Fibroblast of lung (primary cell): ENCODE data around the gene KIAA1217. TPM values are rescaled to one million over a fixed set of nuclear protein-coding genes. Genes with fewer than 3 reads are reported as not detected.

Experiments
- DNase-seq, 2 donors: peaks; one replicate each; pipeline versions ENCODE4 v3.0.0 to v3.0.0-alpha.2; 2010; ENCODE audit warnings: low read depth in 2 of 2
- H2AFZ ChIP-seq: 2 replicates; pipeline ENCODE4 v1.5.1; 2012; ENCODE audit warnings: low read length, control low read depth, inconsistent platforms
- H3K27ac ChIP-seq: 2 replicates; pipeline ENCODE4 v1.5.1; 2011; ENCODE audit warnings: low read length, control low read depth; ENCODE audit not compliant: insufficient read depth
- H3K27me3 ChIP-seq: 2 replicates; pipeline ENCODE4 v1.5.1; 2011; ENCODE audit warnings: mild to moderate bottlenecking, low read length; ENCODE audit not compliant: control insufficient read depth, insufficient read depth
- H3K36me3 ChIP-seq: 2 replicates; pipeline ENCODE4 v1.5.1; 2011; ENCODE audit warnings: low read length; ENCODE audit not compliant: control insufficient read depth, insufficient read depth
- H3K4me1 ChIP-seq: 2 replicates; pipeline ENCODE4 v1.5.1; 2011; ENCODE audit warnings: low read length; ENCODE audit not compliant: control insufficient read depth, insufficient read depth; ENCODE audit errors: extremely low read depth
- H3K4me2 ChIP-seq: 2 replicates; pipeline ENCODE4 v1.5.1; 2011; ENCODE audit warnings: low read length, control low read depth; ENCODE audit not compliant: insufficient read depth; ENCODE audit errors: extremely low read depth
- H3K4me3 ChIP-seq, 4 experiments: fragments of 200-600 bp in 1 of 4; sonication (generic) in 1 of 4; replicated peaks in 1 of 4; 2 replicates each; pipeline ENCODE4 v1.5.1; 2011 to 2016; ENCODE audit warnings: low read length in 4 of 4, low read depth in 3 of 4, mild to moderate bottlenecking in 3 of 4, control low read depth in 2 of 4, inconsistent platforms in 1 of 4, mixed read lengths in 1 of 4; ENCODE audit not compliant: insufficient read depth in 1 of 4; ENCODE audit errors: control extremely low read depth in 1 of 4
- H3K79me2 ChIP-seq: 2 replicates; pipeline ENCODE4 v1.5.1; 2012; ENCODE audit warnings: mild to moderate bottlenecking, low read length, inconsistent platforms; ENCODE audit not compliant: control insufficient read depth, insufficient read depth
- H3K9ac ChIP-seq: 2 replicates; pipeline ENCODE4 v1.5.1; 2011; ENCODE audit warnings: mild to moderate bottlenecking, low read length, control low read depth; ENCODE audit not compliant: insufficient read depth
- H3K9me3 ChIP-seq: 2 replicates; pipeline ENCODE4 v1.5.1; 2012; ENCODE audit warnings: low read depth, low read length; ENCODE audit not compliant: control insufficient read depth, insufficient read depth
- H4K20me1 ChIP-seq: 2 replicates; pipeline ENCODE4 v1.5.1; 2011; ENCODE audit warnings: low read length; ENCODE audit not compliant: control insufficient read depth, insufficient read depth; ENCODE audit errors: extremely low read depth
- EZH2 ChIP-seq: IDR thresholded peaks from 2 replicates; pipeline ENCODE4 v1.5.1; 2012; ENCODE audit warnings: low read length, control low read depth, mild to moderate bottlenecking; ENCODE audit errors: missing control alignments
- polyA plus RNA-seq, 2 donors: library from polyadenylated mRNA; depleted of rRNA in 1 of 2; stranded (reverse) in 1 of 2; unstranded in 1 of 2; fragments of >200 nt; gene quantifications; 2 replicates each; pipeline ENCODE4 v1.2.1, GENCODE V29; 2011 to 2012; ENCODE audit warnings: missing spikeins in 1 of 2
- total RNA-seq: library from RNA; depleted of rRNA; stranded (reverse); fragments of >200 nt; gene quantifications from 2 replicates; pipeline ENCODE4 v1.2.1, GENCODE V29; 2014
- TF ChIP-seq, protein P1 (sequence below), 2 donors: IDR thresholded peaks in 1 of 2; conservative IDR thresholded peaks in 1 of 2; 1 replicate in 1 of 2; 2 replicates in 1 of 2; pipeline ENCODE4 v1.5.1; 2011 to 2012; ENCODE audit warnings: low read length in 2 of 2, control low read depth in 1 of 2, inconsistent platforms in 1 of 2, low read depth in 1 of 2, mild to moderate bottlenecking in 1 of 2

KIAA1217 gene
- total and polyA plus RNA-seq, 2 donors (not counting 1 experiment from before 2014, with no cell fraction given): 0.92 to 1.5 TPM

DNA sequence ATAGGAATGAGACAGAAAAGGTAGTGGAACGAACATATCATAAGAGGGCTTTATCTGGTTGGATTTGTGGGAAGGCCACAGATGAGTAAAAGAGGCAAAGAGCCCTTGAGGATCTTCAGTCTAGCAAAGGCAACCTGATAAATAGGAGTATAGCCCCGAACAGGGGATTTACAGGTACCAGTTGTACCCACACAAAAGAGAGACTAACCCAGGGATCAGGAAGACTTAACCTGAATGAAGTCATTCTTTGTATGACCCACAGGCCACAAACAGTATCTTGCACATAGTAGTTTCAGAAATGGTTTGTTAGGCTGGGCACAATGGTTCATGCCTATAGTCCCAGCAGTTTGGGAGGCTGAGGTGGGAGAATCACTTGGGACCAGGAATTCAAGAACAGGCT is 306.5 kb downstream of the KIAA1217 start:
- Histone ChIP-seq H3K27me3 (no peaks in the 10 kb centered on the region), H3K9ac (no peak overlapping the region), H2AFZ (no peak overlapping the region), H3K79me2 (no peaks in the 10 kb centered on the region), H3K4me2 (no peak overlapping the region), H3K36me3 (no peaks in the 10 kb centered on the region), H3K27ac (no peak overlapping the region), H3K4me1 (no peaks in the 10 kb centered on the region), H3K9me3 (no peaks in the 10 kb centered on the region), H4K20me1 (no peaks in the 10 kb centered on the region), H3K4me3 (no peak overlapping the region)
- TF ChIP-seq, protein P1, sequence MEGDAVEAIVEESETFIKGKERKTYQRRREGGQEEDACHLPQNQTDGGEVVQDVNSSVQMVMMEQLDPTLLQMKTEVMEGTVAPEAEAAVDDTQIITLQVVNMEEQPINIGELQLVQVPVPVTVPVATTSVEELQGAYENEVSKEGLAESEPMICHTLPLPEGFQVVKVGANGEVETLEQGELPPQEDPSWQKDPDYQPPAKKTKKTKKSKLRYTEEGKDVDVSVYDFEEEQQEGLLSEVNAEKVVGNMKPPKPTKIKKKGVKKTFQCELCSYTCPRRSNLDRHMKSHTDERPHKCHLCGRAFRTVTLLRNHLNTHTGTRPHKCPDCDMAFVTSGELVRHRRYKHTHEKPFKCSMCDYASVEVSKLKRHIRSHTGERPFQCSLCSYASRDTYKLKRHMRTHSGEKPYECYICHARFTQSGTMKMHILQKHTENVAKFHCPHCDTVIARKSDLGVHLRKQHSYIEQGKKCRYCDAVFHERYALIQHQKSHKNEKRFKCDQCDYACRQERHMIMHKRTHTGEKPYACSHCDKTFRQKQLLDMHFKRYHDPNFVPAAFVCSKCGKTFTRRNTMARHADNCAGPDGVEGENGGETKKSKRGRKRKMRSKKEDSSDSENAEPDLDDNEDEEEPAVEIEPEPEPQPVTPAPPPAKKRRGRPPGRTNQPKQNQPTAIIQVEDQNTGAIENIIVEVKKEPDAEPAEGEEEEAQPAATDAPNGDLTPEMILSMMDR (conservative IDR thresholded peaks at IDR 0.05 in 1 of 2, IDR thresholded peaks at IDR 0.05 in 1 of 2; ENCODE audit: low read depth in 1 of 2, low read length in 2 of 2): no peak
- TF ChIP-seq EZH2: no peak
- no peak for DNase-seq

DNA sequence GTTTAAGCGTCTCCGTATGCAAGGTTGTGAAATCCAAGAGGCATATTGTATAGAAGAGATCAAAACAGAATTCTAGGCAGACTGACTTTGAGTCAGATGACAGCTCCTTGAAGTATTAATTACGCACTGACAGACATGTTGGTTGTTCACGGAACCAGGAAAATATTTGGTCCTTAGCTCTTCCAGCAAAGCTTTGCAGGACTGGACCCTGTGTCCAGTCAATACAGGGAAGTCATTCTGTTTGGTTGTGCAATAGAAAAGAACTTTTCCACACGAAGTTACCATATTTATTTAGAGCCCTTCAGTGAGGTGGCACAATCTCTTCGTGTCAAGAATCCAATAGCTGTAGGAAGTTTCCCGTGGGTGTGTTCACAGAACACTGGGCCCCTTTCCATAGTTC is 309.5 kb downstream of the KIAA1217 start:
- H3K9me3 ChIP-seq: no peaks in the 10 kb centered on the region
- DNase-seq: peak; percentile 7 to 12
- H4K20me1 ChIP-seq: no peaks in the 10 kb centered on the region
- no peak overlapping the region for H2AFZ ChIP-seq
- no peaks in the 10 kb centered on the region for H3K79me2 ChIP-seq
- H3K27me3 ChIP-seq: no peaks in the 10 kb centered on the region
- TF ChIP-seq, protein P1 (conservative IDR thresholded peaks at IDR 0.05 in 1 of 2, IDR thresholded peaks at IDR 0.05 in 1 of 2; ENCODE audit: low read depth in 1 of 2, low read length in 2 of 2): no peak
- TF ChIP-seq EZH2: no peak
- no peak overlapping the region for H3K27ac ChIP-seq
- H3K4me3 ChIP-seq: no peak overlapping the region
- no peak overlapping the region for H3K9ac ChIP-seq
- H3K4me1 ChIP-seq: no peaks in the 10 kb centered on the region
- H3K36me3 ChIP-seq: no peaks in the 10 kb centered on the region
- H3K4me2 ChIP-seq: no peak overlapping the region

DNA sequence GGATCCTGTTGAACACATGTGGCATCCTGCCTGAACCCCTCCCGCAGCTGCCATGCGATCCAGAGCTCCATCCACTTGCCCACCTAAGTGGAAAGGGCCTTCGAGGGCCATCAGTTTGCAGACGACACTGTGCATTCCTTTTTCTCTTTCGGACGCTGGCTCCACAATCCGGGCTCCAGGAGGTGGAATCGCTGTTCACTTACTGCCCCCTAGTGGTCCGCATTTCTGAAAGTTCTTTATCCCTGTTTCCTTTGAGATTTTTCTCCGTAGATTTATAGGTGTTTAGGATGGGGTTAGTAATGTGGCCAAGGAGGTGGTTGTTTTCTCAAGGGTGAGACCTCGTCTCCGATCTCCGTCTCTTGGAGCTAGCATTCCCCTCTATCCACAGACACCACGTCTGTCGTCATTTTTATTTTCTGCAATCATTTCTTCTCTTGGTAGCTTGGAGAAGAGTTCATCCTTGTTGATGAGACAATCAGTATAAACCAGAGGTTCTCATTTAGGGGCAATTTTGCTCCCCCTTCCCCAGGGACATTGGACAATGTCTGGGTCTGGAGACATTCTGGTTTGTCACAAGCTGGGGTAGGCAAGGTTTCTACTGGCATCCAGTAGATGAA is 310.2 kb downstream of the KIAA1217 start:
- TF ChIP-seq, protein P1 (conservative IDR thresholded peaks at IDR 0.05 in 1 of 2, IDR thresholded peaks at IDR 0.05 in 1 of 2; ENCODE audit: low read depth in 1 of 2, low read length in 2 of 2): peak; percentile 70 to 82
- TF ChIP-seq EZH2: no peak
- Histone ChIP-seq H3K36me3 (no peaks in the 10 kb centered on the region), H3K9ac (no peak overlapping the region), H3K4me3 (no peak overlapping the region), H3K4me1 (no peaks in the 10 kb centered on the region), H4K20me1 (no peaks in the 10 kb centered on the region), H3K27ac (no peak overlapping the region), H3K27me3 (no peaks in the 10 kb centered on the region), H3K79me2 (no peaks in the 10 kb centered on the region), H3K9me3 (no peaks in the 10 kb centered on the region), H3K4me2 (no peak overlapping the region), H2AFZ (no peak overlapping the region)
- peak; percentile 51 to 67 for DNase-seq
